Neural cell (in vitro differentiated cells): ENCODE measurements around the gene LRP1. TPM values are rescaled to one million over a fixed set of nuclear protein-coding genes. Genes with fewer than 3 reads are reported as not detected.
A peak's percentile ranks its signal among the peaks of the same experiment; 100 is the strongest.

Source experiments
- H2AFZ ChIP-seq: fragments of 200-600, 300-800 bp; sonication (generic), shearing (Covaris generic); 2 replicates; pipeline ENCODE4 v1.6.0; 2014; ENCODE audit warnings: low read depth, mild to moderate bottlenecking, antibody characterized with exemption, low read length, moderate library complexity
- H3F3A ChIP-seq: fragments of 200-600 bp; shearing (Covaris generic); 2 replicates; pipeline ENCODE4 v1.6.1; 2016; ENCODE audit warnings: mild to moderate bottlenecking, moderate library complexity, mixed read lengths, antibody characterized with exemption, low read length; ENCODE audit not compliant: insufficient read depth, poor library complexity, severe bottlenecking
- H3K27ac ChIP-seq: fragments of 200-600, 300-800 bp; sonication (generic), shearing (Covaris generic); 2 replicates; pipeline ENCODE4 v1.5.1; 2014; ENCODE audit warnings: mild to moderate bottlenecking, low read length, moderate library complexity
- H3K27me3 ChIP-seq: fragments of 300-800, 200-600 bp; sonication (generic), shearing (Covaris generic); 2 replicates; pipeline ENCODE4 v1.6.0; 2014; ENCODE audit warnings: mild to moderate bottlenecking, low read depth, low read length, moderate library complexity; ENCODE audit not compliant: insufficient read depth
- H3K36me3 ChIP-seq: fragments of 300-800, 200-600 bp; sonication (generic), shearing (Covaris generic); 2 replicates; pipeline ENCODE4 v1.5.1; 2014; ENCODE audit warnings: mild to moderate bottlenecking, antibody characterized with exemption, low read length, moderate library complexity; ENCODE audit not compliant: insufficient read depth
- H3K4me2 ChIP-seq: fragments of 300-800, 200-600 bp; sonication (generic), shearing (Covaris generic); 2 replicates; pipeline ENCODE4 v1.6.0; 2014; ENCODE audit warnings: mild to moderate bottlenecking, low read length
- H3K4me3 ChIP-seq: fragments of 300-800, 200-600 bp; sonication (generic), shearing (Covaris generic); 2 replicates; pipeline ENCODE4 v1.5.1; 2014; ENCODE audit warnings: mild to moderate bottlenecking, low read length, moderate library complexity
- H3K79me2 ChIP-seq: fragments of 200-600 bp; shearing (Covaris generic); replicated peaks from 2 replicates; pipeline ENCODE4 v1.6.0; 2014; ENCODE audit warnings: mild to moderate bottlenecking, low read length, moderate library complexity; ENCODE audit not compliant: insufficient read depth
- H3K9ac ChIP-seq: fragments of 300-800, 200-600 bp; sonication (generic), shearing (Covaris generic); 2 replicates; pipeline ENCODE4 v1.6.1; 2016; ENCODE audit warnings: mild to moderate bottlenecking, low read length, mixed read lengths
- H3K9me2 ChIP-seq: fragments of 200-600 bp; shearing (Covaris generic); 2 replicates; pipeline ENCODE4 v1.6.1; 2016; ENCODE audit warnings: mild to moderate bottlenecking, low read length, mixed read lengths; ENCODE audit not compliant: insufficient read depth
- H3K9me3 ChIP-seq: fragments of 200-600, 300-800 bp; sonication (generic), shearing (Covaris generic); 2 replicates; pipeline ENCODE4 v1.6.1; 2016; ENCODE audit warnings: mild to moderate bottlenecking, mixed run types, low read length, moderate library complexity, mixed read lengths
- H4K20me1 ChIP-seq: fragments of 200-600 bp; shearing (Covaris generic); 2 replicates; pipeline ENCODE4 v1.6.1; 2016; ENCODE audit warnings: mild to moderate bottlenecking, mixed run types; ENCODE audit not compliant: insufficient read depth
- EP300 ChIP-seq: fragments of 450-650 bp; conservative IDR thresholded peaks from 2 replicates; pipeline ENCODE4 v1.6.1; 2014; ENCODE audit warnings: antibody characterized with exemption, mild to moderate bottlenecking, moderate library complexity; ENCODE audit not compliant: poor library complexity, severe bottlenecking
- EZH2 ChIP-seq: fragments of 200-600, 300-800 bp; shearing (Covaris generic), sonication (generic); IDR thresholded peaks from 2 replicates; pipeline ENCODE4 v1.6.1; 2014; ENCODE audit warnings: antibody characterized with exemption, low read length, borderline replicate concordance, mild to moderate bottlenecking; ENCODE audit not compliant: insufficient read depth, poor library complexity, severe bottlenecking
- MXI1 ChIP-seq: fragments of 450-650 bp; conservative IDR thresholded peaks from 2 replicates; pipeline ENCODE4 v1.6.1; 2014; ENCODE audit warnings: antibody characterized with exemption, mild to moderate bottlenecking; ENCODE audit not compliant: poor library complexity, severe bottlenecking
- POLR2AphosphoS5 ChIP-seq: IDR thresholded peaks from 2 replicates; pipeline ENCODE4 v1.6.1; 2012
- RAD21 ChIP-seq: fragments of 450-650 bp; conservative IDR thresholded peaks from 2 replicates; pipeline ENCODE4 v1.6.1; 2014; ENCODE audit warnings: antibody characterized with exemption, mild to moderate bottlenecking, moderate library complexity
- SMC3 ChIP-seq: fragments of 450-650 bp; conservative IDR thresholded peaks from 2 replicates; pipeline ENCODE4 v1.6.1; 2014; ENCODE audit warnings: antibody characterized with exemption, mild to moderate bottlenecking, moderate library complexity; ENCODE audit not compliant: poor library complexity
- TAF1 ChIP-seq: IDR thresholded peaks from 2 replicates; pipeline ENCODE4 v1.6.1; 2012; ENCODE audit warnings: low read depth
- polyA plus RNA-seq: library from polyadenylated mRNA; depleted of rRNA; stranded (reverse); fragments of >200 nt; gene quantifications from 2 replicates; pipeline ENCODE4 v1.2.3, GENCODE V29; 2014
- TF ChIP-seq, protein P1 (sequence below): fragments of 450-650 bp; IDR thresholded peaks from 2 replicates; pipeline ENCODE4 v1.5.1; 2014; ENCODE audit warnings: antibody characterized with exemption, mild to moderate bottlenecking, moderate library complexity; ENCODE audit not compliant: poor library complexity, severe bottlenecking
- TF ChIP-seq, protein P2 (sequence below): IDR thresholded peaks from 2 replicates; pipeline ENCODE4 v1.6.1; 2012; ENCODE audit warnings: borderline replicate concordance

Gene LRP1
- polyA plus RNA-seq, 1 donor from 2014 or later: 18.2 TPM

DNA sequence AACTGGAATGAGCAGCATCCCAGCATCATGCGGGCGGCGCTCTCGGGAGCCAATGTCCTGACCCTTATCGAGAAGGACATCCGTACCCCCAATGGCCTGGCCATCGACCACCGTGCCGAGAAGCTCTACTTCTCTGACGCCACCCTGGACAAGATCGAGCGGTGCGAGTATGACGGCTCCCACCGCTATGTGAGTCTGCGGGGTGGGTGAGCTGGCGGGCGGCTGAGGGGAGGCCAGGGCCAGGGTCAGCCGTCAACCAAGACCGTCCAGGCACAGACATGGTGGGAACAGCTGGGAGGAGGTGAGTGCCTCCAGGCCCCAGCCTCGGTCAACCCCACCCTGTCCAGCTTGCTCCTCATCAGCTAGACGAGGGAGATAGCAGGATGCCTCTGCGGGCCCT is 62.5 kb downstream of the LRP1 start:
- no peaks in the 10 kb centered on the region for H4K20me1 ChIP-seq
- H3F3A ChIP-seq: no peaks in the 10 kb centered on the region
- no peaks in the 10 kb centered on the region for H3K36me3 ChIP-seq
- H2AFZ ChIP-seq: no peak overlapping the region
- H3K4me2 ChIP-seq: no peak overlapping the region
- H3K27ac ChIP-seq: no peak overlapping the region
- H3K27me3 ChIP-seq: no peaks in the 10 kb centered on the region
- H3K9ac ChIP-seq: no peak overlapping the region
- H3K79me2 ChIP-seq: no peaks in the 10 kb centered on the region
- H3K4me3 ChIP-seq: no peak overlapping the region
- H3K9me3 ChIP-seq: no peaks in the 10 kb centered on the region
- TF ChIP-seq MXI1: no peak
- TF ChIP-seq, protein P1, sequence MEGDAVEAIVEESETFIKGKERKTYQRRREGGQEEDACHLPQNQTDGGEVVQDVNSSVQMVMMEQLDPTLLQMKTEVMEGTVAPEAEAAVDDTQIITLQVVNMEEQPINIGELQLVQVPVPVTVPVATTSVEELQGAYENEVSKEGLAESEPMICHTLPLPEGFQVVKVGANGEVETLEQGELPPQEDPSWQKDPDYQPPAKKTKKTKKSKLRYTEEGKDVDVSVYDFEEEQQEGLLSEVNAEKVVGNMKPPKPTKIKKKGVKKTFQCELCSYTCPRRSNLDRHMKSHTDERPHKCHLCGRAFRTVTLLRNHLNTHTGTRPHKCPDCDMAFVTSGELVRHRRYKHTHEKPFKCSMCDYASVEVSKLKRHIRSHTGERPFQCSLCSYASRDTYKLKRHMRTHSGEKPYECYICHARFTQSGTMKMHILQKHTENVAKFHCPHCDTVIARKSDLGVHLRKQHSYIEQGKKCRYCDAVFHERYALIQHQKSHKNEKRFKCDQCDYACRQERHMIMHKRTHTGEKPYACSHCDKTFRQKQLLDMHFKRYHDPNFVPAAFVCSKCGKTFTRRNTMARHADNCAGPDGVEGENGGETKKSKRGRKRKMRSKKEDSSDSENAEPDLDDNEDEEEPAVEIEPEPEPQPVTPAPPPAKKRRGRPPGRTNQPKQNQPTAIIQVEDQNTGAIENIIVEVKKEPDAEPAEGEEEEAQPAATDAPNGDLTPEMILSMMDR: no peak
- TF ChIP-seq POLR2AphosphoS5: peak; percentile 2
- no peaks in the 10 kb centered on the region for H3K9me2 ChIP-seq

DNA sequence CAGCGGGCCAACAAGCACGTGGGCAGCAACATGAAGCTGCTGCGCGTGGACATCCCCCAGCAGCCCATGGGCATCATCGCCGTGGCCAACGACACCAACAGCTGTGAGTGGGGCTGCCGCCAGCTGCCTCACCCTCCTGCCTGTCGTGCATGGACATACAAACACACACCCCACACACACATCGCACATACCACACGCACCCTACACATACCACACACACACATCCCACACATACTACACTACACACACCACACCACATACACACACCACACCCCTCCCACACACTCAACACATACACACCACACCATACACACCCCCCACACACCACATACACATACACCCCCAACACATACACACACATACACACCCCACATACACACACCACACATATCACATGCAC is 63.1 kb downstream of the LRP1 start:
- Histone ChIP-seq H2AFZ (no peak overlapping the region), H3K9ac (no peak overlapping the region), H3K27ac (no peak overlapping the region), H4K20me1 (no peaks in the 10 kb centered on the region), H3K4me2 (no peak overlapping the region), H3K79me2 (no peaks in the 10 kb centered on the region), H3K9me3 (no peaks in the 10 kb centered on the region), H3F3A (no peaks in the 10 kb centered on the region), H3K4me3 (no peak overlapping the region), H3K36me3 (no peaks in the 10 kb centered on the region), H3K9me2 (no peaks in the 10 kb centered on the region), H3K27me3 (no peaks in the 10 kb centered on the region)
- TF ChIP-seq MXI1 (no peak), SMC3 (no peak), POLR2AphosphoS5 (no peak), RAD21 (no peak), TAF1 (no peak), EZH2 (no peak), EP300 (no peak)
- TF ChIP-seq, protein P2, sequence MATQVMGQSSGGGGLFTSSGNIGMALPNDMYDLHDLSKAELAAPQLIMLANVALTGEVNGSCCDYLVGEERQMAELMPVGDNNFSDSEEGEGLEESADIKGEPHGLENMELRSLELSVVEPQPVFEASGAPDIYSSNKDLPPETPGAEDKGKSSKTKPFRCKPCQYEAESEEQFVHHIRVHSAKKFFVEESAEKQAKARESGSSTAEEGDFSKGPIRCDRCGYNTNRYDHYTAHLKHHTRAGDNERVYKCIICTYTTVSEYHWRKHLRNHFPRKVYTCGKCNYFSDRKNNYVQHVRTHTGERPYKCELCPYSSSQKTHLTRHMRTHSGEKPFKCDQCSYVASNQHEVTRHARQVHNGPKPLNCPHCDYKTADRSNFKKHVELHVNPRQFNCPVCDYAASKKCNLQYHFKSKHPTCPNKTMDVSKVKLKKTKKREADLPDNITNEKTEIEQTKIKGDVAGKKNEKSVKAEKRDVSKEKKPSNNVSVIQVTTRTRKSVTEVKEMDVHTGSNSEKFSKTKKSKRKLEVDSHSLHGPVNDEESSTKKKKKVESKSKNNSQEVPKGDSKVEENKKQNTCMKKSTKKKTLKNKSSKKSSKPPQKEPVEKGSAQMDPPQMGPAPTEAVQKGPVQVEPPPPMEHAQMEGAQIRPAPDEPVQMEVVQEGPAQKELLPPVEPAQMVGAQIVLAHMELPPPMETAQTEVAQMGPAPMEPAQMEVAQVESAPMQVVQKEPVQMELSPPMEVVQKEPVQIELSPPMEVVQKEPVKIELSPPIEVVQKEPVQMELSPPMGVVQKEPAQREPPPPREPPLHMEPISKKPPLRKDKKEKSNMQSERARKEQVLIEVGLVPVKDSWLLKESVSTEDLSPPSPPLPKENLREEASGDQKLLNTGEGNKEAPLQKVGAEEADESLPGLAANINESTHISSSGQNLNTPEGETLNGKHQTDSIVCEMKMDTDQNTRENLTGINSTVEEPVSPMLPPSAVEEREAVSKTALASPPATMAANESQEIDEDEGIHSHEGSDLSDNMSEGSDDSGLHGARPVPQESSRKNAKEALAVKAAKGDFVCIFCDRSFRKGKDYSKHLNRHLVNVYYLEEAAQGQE: no peak
- TF ChIP-seq, protein P1: no peak
